HEK293T (cell line): ENCODE results near the gene APBA1.

ENCODE experiments used
- ARNT ChIP-seq: fragments of 450-650 bp; IDR thresholded peaks from 2 replicates; pipeline ENCODE4 v1.6.1; 2017; ENCODE audit warnings: mild to moderate bottlenecking
- BHLHE40 ChIP-seq: fragments of 450-650 bp; IDR thresholded peaks from 2 replicates; pipeline ENCODE4 v1.6.1; 2016; ENCODE audit warnings: mild to moderate bottlenecking, moderate library complexity, borderline replicate concordance
- CTBP1 ChIP-seq: fragments of 450-650 bp; IDR thresholded peaks from 2 replicates; pipeline ENCODE4 v1.6.1; 2016; ENCODE audit warnings: borderline replicate concordance
- ELF4 ChIP-seq: fragments of 450-650 bp; IDR thresholded peaks from 2 replicates; pipeline ENCODE4 v1.6.1; 2017; ENCODE audit warnings: antibody characterized with exemption
- FOXA1 ChIP-seq: fragments of 450-650 bp; IDR thresholded peaks from 2 replicates; pipeline ENCODE4 v1.6.1; 2016; ENCODE audit warnings: mild to moderate bottlenecking
- FOXK2 ChIP-seq: fragments of 450-650 bp; IDR thresholded peaks from 2 replicates; pipeline ENCODE4 v1.6.1; 2016; ENCODE audit warnings: mild to moderate bottlenecking
- FOXM1 ChIP-seq: fragments of 450-650 bp; IDR thresholded peaks from 2 replicates; pipeline ENCODE4 v1.6.1; 2017; ENCODE audit warnings: mild to moderate bottlenecking, borderline replicate concordance
- HDGF ChIP-seq: fragments of 450-650 bp; IDR thresholded peaks from 2 replicates; pipeline ENCODE4 v1.6.1; 2017; ENCODE audit warnings: antibody characterized with exemption, borderline replicate concordance
- NFRKB ChIP-seq: fragments of 450-650 bp; IDR thresholded peaks from 2 replicates; pipeline ENCODE4 v1.6.1; 2016; ENCODE audit warnings: mild to moderate bottlenecking, moderate library complexity
- SP1 ChIP-seq: fragments of 450-650 bp; IDR thresholded peaks from 2 replicates; pipeline ENCODE4 v1.6.1; 2017
- SUZ12 ChIP-seq: fragments of 450-650 bp; IDR thresholded peaks from 2 replicates; pipeline ENCODE4 v1.6.1; 2016; ENCODE audit warnings: mild to moderate bottlenecking
- TARDBP ChIP-seq: fragments of 450-650 bp; IDR thresholded peaks from 2 replicates; pipeline ENCODE4 v1.6.1; 2016
- TF ChIP-seq, protein P1 (sequence below): fragments of 450-650 bp; IDR thresholded peaks from 2 replicates; pipeline ENCODE4 v1.6.1; 2016

GRCh38 chr9:69585571-69585970 lies 86.6 kb downstream of the APBA1 start:
- TF ChIP-seq SP1 (no peak), BHLHE40 (no peak), FOXA1 (no peak), HDGF (no peak), FOXK2 (no peak), SUZ12 (no peak), FOXM1 (no peak), TARDBP (no peak), ARNT (no peak), NFRKB (no peak), CTBP1 (no peak), ELF4 (no peak)
- TF ChIP-seq, protein P1, sequence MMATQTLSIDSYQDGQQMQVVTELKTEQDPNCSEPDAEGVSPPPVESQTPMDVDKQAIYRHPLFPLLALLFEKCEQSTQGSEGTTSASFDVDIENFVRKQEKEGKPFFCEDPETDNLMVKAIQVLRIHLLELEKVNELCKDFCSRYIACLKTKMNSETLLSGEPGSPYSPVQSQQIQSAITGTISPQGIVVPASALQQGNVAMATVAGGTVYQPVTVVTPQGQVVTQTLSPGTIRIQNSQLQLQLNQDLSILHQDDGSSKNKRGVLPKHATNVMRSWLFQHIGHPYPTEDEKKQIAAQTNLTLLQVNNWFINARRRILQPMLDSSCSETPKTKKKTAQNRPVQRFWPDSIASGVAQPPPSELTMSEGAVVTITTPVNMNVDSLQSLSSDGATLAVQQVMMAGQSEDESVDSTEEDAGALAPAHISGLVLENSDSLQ = no peak
